Keratinocyte (primary cell): ENCODE measurements around the gene AGPAT3. TPM values are rescaled to one million over a fixed set of nuclear protein-coding genes. Genes with fewer than 3 reads are reported as not detected.

Experiments used
- DNase-seq: peaks from one replicate; pipeline ENCODE4 v3.0.0-alpha.2; 2011; ENCODE audit warnings: low read depth, missing footprints, low spot score
- FAIRE-seq: peaks from 2 replicates; lab custom pipeline; 2011; peaks lifted over from hg19 to GRCh38; lab: Jason Lieb, UNC
- H2AFZ ChIP-seq: 2 replicates; pipeline ENCODE4 v1.6.0; 2012; ENCODE audit warnings: low read length, control low read depth, inconsistent platforms; ENCODE audit not compliant: control insufficient read depth
- H3K27ac ChIP-seq: 2 replicates; pipeline ENCODE4 v1.5.1; 2011; ENCODE audit warnings: low read length; ENCODE audit not compliant: control insufficient read depth, insufficient read depth
- H3K27me3 ChIP-seq: 3 replicates; pipeline ENCODE4 v1.6.0; 2011; ENCODE audit warnings: low read length; ENCODE audit not compliant: control insufficient read depth, insufficient read depth; ENCODE audit errors: extremely low read depth
- H3K36me3 ChIP-seq, 2 experiments: 2 replicates in 1 of 2; 3 replicates in 1 of 2; pipeline ENCODE4 v1.5.1; 2011; ENCODE audit warnings: low read length in 2 of 2, mild to moderate bottlenecking in 1 of 2; ENCODE audit not compliant: control insufficient read depth in 2 of 2, insufficient read depth in 2 of 2; ENCODE audit errors: extremely low read depth in 1 of 2
- H3K4me1 ChIP-seq: 3 replicates; pipeline ENCODE4 v1.5.1; 2011; ENCODE audit warnings: low read length; ENCODE audit not compliant: control insufficient read depth, insufficient read depth; ENCODE audit errors: extremely low read depth
- H3K4me2 ChIP-seq: 3 replicates; pipeline ENCODE4 v1.6.0; 2011; ENCODE audit warnings: low read depth, low read length; ENCODE audit not compliant: control insufficient read depth, insufficient read depth; ENCODE audit errors: extremely low read depth
- H3K4me3 ChIP-seq, 3 experiments: fragments of 200-600 bp in 1 of 3; sonication (generic) in 1 of 3; 2 replicates in 2 of 3; 3 replicates in 1 of 3; pipeline ENCODE4 v1.5.1; 2011 to 2016; ENCODE audit warnings: low read length in 3 of 3, mild to moderate bottlenecking in 3 of 3, control low read depth in 2 of 3, inconsistent platforms in 1 of 3, low read depth in 1 of 3, mixed read lengths in 1 of 3, mixed run types in 1 of 3, moderate library complexity in 1 of 3; ENCODE audit not compliant: control insufficient read depth in 2 of 3, insufficient read depth in 2 of 3; ENCODE audit errors: extremely low read depth in 1 of 3
- H3K79me2 ChIP-seq: 2 replicates; pipeline ENCODE4 v1.6.0; 2012; ENCODE audit warnings: low read length; ENCODE audit not compliant: control insufficient read depth, insufficient read depth
- H3K9ac ChIP-seq: 3 replicates; pipeline ENCODE4 v1.6.0; 2011; ENCODE audit warnings: low read length; ENCODE audit not compliant: control insufficient read depth, insufficient read depth; ENCODE audit errors: extremely low read depth
- H3K9me1 ChIP-seq: 3 replicates; pipeline ENCODE4 v1.6.0; 2011; ENCODE audit warnings: low read length; ENCODE audit not compliant: control insufficient read depth, insufficient read depth; ENCODE audit errors: extremely low read depth
- H3K9me3 ChIP-seq: 2 replicates; pipeline ENCODE4 v1.5.1; 2012; ENCODE audit warnings: low read depth, low read length; ENCODE audit not compliant: control insufficient read depth
- H4K20me1 ChIP-seq: 3 replicates; pipeline ENCODE4 v1.6.0; 2011; ENCODE audit warnings: low read length; ENCODE audit not compliant: control insufficient read depth, insufficient read depth; ENCODE audit errors: extremely low read depth
- EZH2 ChIP-seq: IDR thresholded peaks from one replicate; pipeline ENCODE4 v1.6.1; 2012; ENCODE audit warnings: inconsistent platforms, mild to moderate bottlenecking, low read length, moderate library complexity
- dilution Hi-C: fragments of 300-500 bp; cut with MboI; formaldehyde crosslinking; loops from one replicate; pipeline ENCODE4 v1.7.0; 2020; ENCODE audit warnings: low sequenced_read_pairs; ENCODE audit not compliant: extremely low pct_ligation_motif_present
- polyA plus RNA-seq, 5 experiments: library from polyadenylated mRNA; depleted of rRNA in 3 of 5; stranded (reverse) in 3 of 5; stranded (forward) in 1 of 5; unstranded in 1 of 5; fragments of >200 nt; gene quantifications; 1 replicate in 1 of 5; 2 replicates in 3 of 5; 3 replicates in 1 of 5; pipeline versions ENCODE4 v1.2.1 to v1.2.3, GENCODE V29; 2011 to 2012; ENCODE audit warnings: missing spikeins in 2 of 5, low read depth in 1 of 5, low replicate concordance in 1 of 5
- TF ChIP-seq, protein P1 (sequence below), 3 experiments: IDR thresholded peaks in 1 of 3; conservative IDR thresholded peaks in 1 of 3; optimal IDR thresholded peaks in 1 of 3; 2 replicates in 2 of 3; 3 replicates in 1 of 3; pipeline versions ENCODE3 to v1.5.1; 2011; ENCODE audit warnings: low read length in 3 of 3, mild to moderate bottlenecking in 3 of 3, moderate library complexity in 2 of 3, control low read depth in 1 of 3, inconsistent platforms in 1 of 3; ENCODE audit not compliant: insufficient read depth in 2 of 3; ENCODE audit errors: extremely low read depth in 1 of 3

The AGPAT3 gene
- polyA plus RNA-seq, 1 donor (not counting 4 experiments of a cell fraction or from before 2014, with no cell fraction given), result 21.7 TPM

DNA sequence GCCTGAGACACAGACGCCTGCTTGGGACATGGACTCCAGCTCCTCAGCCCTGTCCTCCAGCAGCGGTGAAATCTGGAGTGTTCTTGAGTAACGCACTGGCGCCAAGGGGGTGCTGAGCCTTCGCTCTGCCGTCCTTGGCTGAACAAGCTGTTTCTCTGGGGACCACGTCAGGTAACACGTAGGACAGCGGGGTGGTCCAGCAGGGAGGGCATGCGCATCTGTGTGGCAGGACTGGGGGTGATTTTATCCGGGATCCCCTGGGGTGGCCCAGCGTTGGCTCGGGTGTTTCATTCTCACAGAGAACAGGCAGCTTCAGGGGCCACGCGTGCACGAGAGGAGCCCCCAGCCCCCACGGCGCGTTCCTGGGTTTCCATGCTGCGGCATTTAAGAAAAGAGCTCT is 61.2 kb downstream of the AGPAT3 start:
- H3K36me3 ChIP-seq, result peaks cover 5 to 7% of the 10 kb centered on the region in 2 experiments
- H4K20me1 ChIP-seq, result peaks cover 5% of the 10 kb centered on the region
- no peak overlapping the region for H2AFZ ChIP-seq
- no peak for TF ChIP-seq EZH2
- TF ChIP-seq, protein P1, sequence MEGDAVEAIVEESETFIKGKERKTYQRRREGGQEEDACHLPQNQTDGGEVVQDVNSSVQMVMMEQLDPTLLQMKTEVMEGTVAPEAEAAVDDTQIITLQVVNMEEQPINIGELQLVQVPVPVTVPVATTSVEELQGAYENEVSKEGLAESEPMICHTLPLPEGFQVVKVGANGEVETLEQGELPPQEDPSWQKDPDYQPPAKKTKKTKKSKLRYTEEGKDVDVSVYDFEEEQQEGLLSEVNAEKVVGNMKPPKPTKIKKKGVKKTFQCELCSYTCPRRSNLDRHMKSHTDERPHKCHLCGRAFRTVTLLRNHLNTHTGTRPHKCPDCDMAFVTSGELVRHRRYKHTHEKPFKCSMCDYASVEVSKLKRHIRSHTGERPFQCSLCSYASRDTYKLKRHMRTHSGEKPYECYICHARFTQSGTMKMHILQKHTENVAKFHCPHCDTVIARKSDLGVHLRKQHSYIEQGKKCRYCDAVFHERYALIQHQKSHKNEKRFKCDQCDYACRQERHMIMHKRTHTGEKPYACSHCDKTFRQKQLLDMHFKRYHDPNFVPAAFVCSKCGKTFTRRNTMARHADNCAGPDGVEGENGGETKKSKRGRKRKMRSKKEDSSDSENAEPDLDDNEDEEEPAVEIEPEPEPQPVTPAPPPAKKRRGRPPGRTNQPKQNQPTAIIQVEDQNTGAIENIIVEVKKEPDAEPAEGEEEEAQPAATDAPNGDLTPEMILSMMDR (optimal IDR thresholded peaks at IDR 0.05 in 1 of 3, IDR thresholded peaks at IDR 0.05 in 1 of 3, conservative IDR thresholded peaks at IDR 0.05 in 1 of 3; ENCODE audit: extremely low read depth in 1 of 3, insufficient read depth in 2 of 3, low read length in 3 of 3), result no peak
- H3K79me2 ChIP-seq, result no peaks in the 10 kb centered on the region
- H3K27me3 ChIP-seq, result no peaks in the 10 kb centered on the region
- no peak overlapping the region for H3K4me2 ChIP-seq
- DNase-seq (no peak), FAIRE-seq (no peak)
- H3K9me3 ChIP-seq, result no peaks in the 10 kb centered on the region
- H3K9me1 ChIP-seq, result peaks cover 3% of the 10 kb centered on the region
- no peak overlapping the region for H3K4me3 ChIP-seq
- dilution Hi-C loops, result no loop called here
- H3K4me1 ChIP-seq, result peaks cover 11% of the 10 kb centered on the region
- H3K27ac ChIP-seq, result no peak overlapping the region
- H3K9ac ChIP-seq, result no peak overlapping the region

DNA sequence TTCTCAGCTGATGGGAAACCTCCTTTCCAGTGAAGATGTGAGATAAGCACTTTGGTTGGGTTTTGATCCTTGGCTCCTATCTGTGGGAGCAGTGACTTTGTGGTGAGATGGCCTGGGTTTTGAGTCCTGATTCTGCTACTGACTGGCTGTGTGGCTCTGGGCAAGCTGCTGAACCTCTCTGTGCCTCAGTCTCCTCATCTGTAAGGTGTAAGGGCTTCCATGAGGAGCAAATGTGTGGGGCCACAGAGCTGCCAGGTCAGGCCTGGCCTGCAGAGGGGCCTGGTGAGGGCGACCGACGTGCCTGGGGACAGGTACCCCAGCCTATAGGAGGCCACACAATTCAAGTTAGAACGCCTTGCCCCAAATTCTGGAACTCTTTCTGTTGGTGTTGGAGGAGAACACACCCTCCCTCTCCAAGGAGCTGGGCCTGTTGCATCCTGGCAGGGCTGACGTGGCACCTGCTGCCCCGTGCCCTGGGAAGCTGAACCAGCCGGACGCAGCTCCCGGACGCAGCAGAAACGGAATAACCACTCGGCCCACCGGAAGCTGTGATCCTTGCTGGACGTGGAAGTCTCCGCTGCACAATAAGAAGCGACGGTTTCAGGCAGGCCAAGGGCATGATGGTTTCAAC is 62.7 kb downstream of the AGPAT3 start:
- H3K36me3 ChIP-seq, result peaks cover 5 to 7% of the 10 kb centered on the region in 2 experiments
- dilution Hi-C loops, result no loop called here
- no peak overlapping the region for H3K27ac ChIP-seq
- peaks cover 8% of the 10 kb centered on the region for H3K4me1 ChIP-seq
- DNase-seq, result no peak
- FAIRE-seq, result no peak
- no peak overlapping the region for H2AFZ ChIP-seq
- H3K9ac ChIP-seq, result no peak overlapping the region
- H3K79me2 ChIP-seq, result peaks cover 3% of the 10 kb centered on the region
- H3K27me3 ChIP-seq, result no peaks in the 10 kb centered on the region
- H3K4me2 ChIP-seq, result no peak overlapping the region
- H3K9me1 ChIP-seq, result peaks cover 3% of the 10 kb centered on the region
- no peak overlapping the region for H3K4me3 ChIP-seq
- peaks cover 2% of the 10 kb centered on the region for H4K20me1 ChIP-seq
- no peak for TF ChIP-seq EZH2
- TF ChIP-seq, protein P1 (optimal IDR thresholded peaks at IDR 0.05 in 1 of 3, IDR thresholded peaks at IDR 0.05 in 1 of 3, conservative IDR thresholded peaks at IDR 0.05 in 1 of 3; ENCODE audit: extremely low read depth in 1 of 3, insufficient read depth in 2 of 3, low read length in 3 of 3), result no peak
- H3K9me3 ChIP-seq, result no peaks in the 10 kb centered on the region
